SK-N-MC (cell line): ENCODE data around the gene KLF9.

Experiments
- DNase-seq: peaks from one replicate; pipeline ENCODE4 v3.0.0-alpha.2; 2011; ENCODE audit warnings: low read depth, low spot score
- H3K27ac ChIP-seq: fragments of 200-600 bp; sonication (generic); 2 replicates; pipeline ENCODE4 v1.5.1; 2016; ENCODE audit warnings: mixed run types
- H3K36me3 ChIP-seq: fragments of 200-600 bp; sonication (generic); 2 replicates; pipeline ENCODE4 v1.6.1; 2017; ENCODE audit warnings: antibody characterized with exemption, low read length, mixed read lengths; ENCODE audit not compliant: insufficient read depth
- H3K4me3 ChIP-seq: fragments of 200-600 bp; sonication (generic); 2 replicates; pipeline ENCODE4 v1.5.1; 2016
- H3K9ac ChIP-seq: fragments of 200-600 bp; sonication (generic); 2 replicates; pipeline ENCODE4 v1.8.0; 2017; ENCODE audit warnings: mixed run types, mixed read lengths; ENCODE audit not compliant: insufficient read length
- H3K9me3 ChIP-seq: fragments of 200-600 bp; sonication (generic); 2 replicates; pipeline ENCODE4 v1.6.1; 2017; ENCODE audit warnings: low read depth, mild to moderate bottlenecking, antibody characterized with exemption, low read length, moderate library complexity, mixed read lengths
- EZH2 ChIP-seq: fragments of 200-600 bp; sonication (generic); IDR thresholded peaks from one replicate; pipeline ENCODE4 v1.6.1; 2017; ENCODE audit warnings: antibody characterized with exemption
- FOXP2 ChIP-seq: optimal IDR thresholded peaks from 2 replicates; pipeline ENCODE3; 2011; ENCODE audit warnings: mild to moderate bottlenecking, moderate library complexity; ENCODE audit not compliant: insufficient read depth; ENCODE audit errors: extremely low read length, control extremely low read depth
- POLR2AphosphoS5 ChIP-seq: IDR thresholded peaks from 2 replicates; pipeline ENCODE4 v1.6.1; 2012; ENCODE audit warnings: mild to moderate bottlenecking, low read depth, low read length, borderline replicate concordance

KLF9 gene

GRCh38 chr9:70411121-70411929 lies 3.1 kb downstream of the KLF9 start:
- Histone ChIP-seq H3K9ac (peak overlapping the region; percentile 29), H3K27ac (no peak overlapping the region), H3K4me3 (peak overlapping the region; percentile 98), H3K36me3 (no peaks in the 10 kb centered on the region), H3K9me3 (no peaks in the 10 kb centered on the region)
- no peak for TF ChIP-seq FOXP2
- 0 out of 2 replicates have a peak, but pooled peaks have one; percentile 24 for TF ChIP-seq POLR2AphosphoS5
- DNase-seq = no peak

GRCh38 chr9:70410368-70410767 lies 4.1 kb downstream of the KLF9 start:
- H3K36me3 ChIP-seq = no peaks in the 10 kb centered on the region
- TF ChIP-seq EZH2 (no peak), FOXP2 (no peak), POLR2AphosphoS5 (no peak)
- H3K27ac ChIP-seq = no peak overlapping the region
- peak overlapping the region; percentile 43 for H3K9ac ChIP-seq
- no peaks in the 10 kb centered on the region for H3K9me3 ChIP-seq
- no peak overlapping the region for H3K4me3 ChIP-seq
- DNase-seq = no peak

DNA sequence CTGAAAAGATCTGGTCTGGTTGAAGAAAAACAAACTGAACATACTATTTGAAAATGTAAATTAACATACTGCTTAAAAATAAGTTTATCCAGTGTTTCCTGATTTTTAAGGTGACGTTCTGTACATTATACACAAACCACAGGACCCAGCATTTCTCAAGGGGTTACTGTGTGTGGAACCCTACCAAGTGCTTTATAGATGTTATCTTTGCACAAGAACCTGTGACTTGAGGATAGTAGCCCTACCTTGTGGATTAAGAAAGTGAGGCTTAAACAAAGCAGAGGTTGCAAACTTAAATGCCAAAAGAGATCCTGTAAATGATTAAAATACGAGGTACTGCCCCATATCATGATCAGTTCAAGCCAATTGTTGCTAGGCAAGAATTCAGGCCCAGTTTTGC lies 4.7 kb downstream of the KLF9 start:
- Histone ChIP-seq H3K9ac (peak overlapping the region; percentile 43), H3K9me3 (no peaks in the 10 kb centered on the region), H3K4me3 (no peak overlapping the region), H3K27ac (no peak overlapping the region), H3K36me3 (no peaks in the 10 kb centered on the region)
- DNase-seq = no peak
- TF ChIP-seq EZH2 (no peak), POLR2AphosphoS5 (no peak), FOXP2 (no peak)

DNA sequence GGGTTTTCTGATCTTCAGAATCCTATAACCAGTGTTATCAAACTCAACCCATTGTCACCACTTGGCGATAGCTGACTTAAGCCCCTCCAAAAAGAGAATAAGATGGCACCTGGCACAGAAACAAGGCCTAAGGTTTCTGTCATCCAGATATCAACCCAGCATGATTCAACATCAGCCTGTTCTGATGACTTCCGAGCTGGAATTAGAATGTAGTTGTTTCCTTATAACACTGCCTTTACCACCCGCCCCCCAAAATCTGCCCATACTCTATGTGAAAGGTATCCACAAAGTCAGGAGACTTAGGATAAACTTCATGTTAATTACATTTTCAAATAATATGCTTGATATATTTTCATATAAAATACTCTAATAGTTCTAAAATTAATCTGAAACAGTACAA lies 5.2 kb downstream of the KLF9 start:
- no peak for TF ChIP-seq POLR2AphosphoS5
- TF ChIP-seq FOXP2 = no peak
- TF ChIP-seq EZH2 = no peak
- Histone ChIP-seq H3K4me3 (no peak overlapping the region), H3K9ac (no peak overlapping the region), H3K9me3 (no peaks in the 10 kb centered on the region), H3K27ac (no peak overlapping the region), H3K36me3 (no peaks in the 10 kb centered on the region)
- no peak for DNase-seq

GRCh38 chr9:70408393-70409040 lies 5.9 kb downstream of the KLF9 start:
- H3K36me3 ChIP-seq = no peaks in the 10 kb centered on the region
- DNase-seq = no peak
- no peak overlapping the region for H3K9ac ChIP-seq
- TF ChIP-seq EZH2 (no peak), POLR2AphosphoS5 (no peak), FOXP2 (no peak)
- H3K27ac ChIP-seq = no peak overlapping the region
- no peak overlapping the region for H3K4me3 ChIP-seq
- H3K9me3 ChIP-seq = no peaks in the 10 kb centered on the region

GRCh38 chr9:70407081-70407503 lies 7.4 kb downstream of the KLF9 start:
- Histone ChIP-seq H3K36me3 (no peaks in the 10 kb centered on the region), H3K9ac (no peak overlapping the region), H3K4me3 (no peak overlapping the region), H3K9me3 (no peaks in the 10 kb centered on the region), H3K27ac (no peak overlapping the region)
- DNase-seq = no peak
- TF ChIP-seq EZH2 (no peak), FOXP2 (no peak), POLR2AphosphoS5 (no peak)

DNA sequence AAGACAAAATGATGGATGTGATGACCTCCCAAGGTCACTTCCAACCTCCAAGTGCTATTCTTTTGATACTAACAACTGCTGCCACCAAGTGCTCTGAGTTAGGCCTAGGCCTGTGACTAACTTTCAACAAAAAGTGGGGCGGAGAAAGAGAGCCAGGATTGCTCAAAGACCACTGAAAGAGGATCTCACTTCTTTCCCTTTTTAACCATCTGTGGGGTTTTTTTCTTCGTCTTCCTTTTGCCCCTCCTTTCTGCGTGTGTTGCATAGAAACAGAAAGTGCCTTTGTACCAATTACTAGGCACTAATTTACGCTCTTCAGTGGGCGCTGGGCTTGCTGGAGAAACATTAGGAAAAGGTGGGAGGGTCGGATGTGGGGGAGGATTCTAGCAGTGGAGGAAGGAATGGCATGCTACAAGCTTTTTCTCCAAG lies 8.0 kb downstream of the KLF9 start:
- TF ChIP-seq FOXP2 (no peak), EZH2 (no peak), POLR2AphosphoS5 (no peak)
- Histone ChIP-seq H3K9me3 (no peaks in the 10 kb centered on the region), H3K27ac (no peak overlapping the region), H3K9ac (no peak overlapping the region), H3K4me3 (no peak overlapping the region), H3K36me3 (no peaks in the 10 kb centered on the region)
- DNase-seq = no peak

DNA sequence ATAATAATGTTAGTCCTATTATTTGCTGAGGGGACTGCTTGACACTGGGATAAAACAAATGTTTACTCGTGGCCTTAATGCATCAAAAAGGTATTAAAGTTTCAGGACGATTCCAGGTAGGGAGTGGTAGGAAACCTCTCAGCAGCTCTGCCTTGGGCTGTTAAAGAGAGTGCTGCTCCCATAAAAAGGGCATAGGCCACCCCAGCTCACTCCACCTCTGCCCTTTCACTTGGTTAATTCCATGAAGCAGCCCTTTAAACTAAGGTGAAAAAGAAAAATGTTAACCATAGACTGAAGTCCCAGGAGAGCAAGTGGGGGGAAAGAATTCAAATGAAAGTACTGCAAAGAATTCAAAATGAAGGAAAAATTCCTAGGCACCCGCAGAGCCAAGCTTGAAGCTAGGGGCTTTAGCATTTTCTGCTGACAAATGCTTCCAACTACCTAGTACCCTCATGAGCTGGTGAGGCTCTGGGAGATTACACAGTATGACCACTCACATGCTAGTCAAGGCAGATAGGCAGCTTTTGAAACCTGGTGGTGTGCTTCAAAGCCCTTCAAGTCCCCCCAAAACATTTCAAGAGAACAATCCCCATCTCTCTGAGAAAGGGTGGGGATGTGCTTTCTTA lies 8.5 kb downstream of the KLF9 start:
- Histone ChIP-seq H3K4me3 (no peak overlapping the region), H3K9ac (no peak overlapping the region), H3K27ac (no peak overlapping the region), H3K9me3 (no peaks in the 10 kb centered on the region), H3K36me3 (no peaks in the 10 kb centered on the region)
- no peak for TF ChIP-seq POLR2AphosphoS5
- TF ChIP-seq EZH2 = no peak
- TF ChIP-seq FOXP2 = no peak
- no peak for DNase-seq

- no peaks in the 10 kb centered on the region for H3K36me3 ChIP-seq
- no peak for DNase-seq
- no peak overlapping the region for H3K27ac ChIP-seq
- no peak overlapping the region for H3K9ac ChIP-seq
- TF ChIP-seq POLR2AphosphoS5 (no peak), FOXP2 (no peak), EZH2 (no peak)
- no peaks in the 10 kb centered on the region for H3K9me3 ChIP-seq
- H3K4me3 ChIP-seq = no peak overlapping the region
Measured at GRCh38 chr9:70404261-70404660, 10.2 kb downstream of the KLF9 start.
